Fibroblast of the aortic adventitia (primary cell): ENCODE results near the gene TMX4. TPM values are rescaled to one million over a fixed set of nuclear protein-coding genes. Genes with fewer than 3 reads are reported as not detected.
"Not testable (repeated sequence)": the region's sequence is repeated elsewhere in the genome, so short reads cannot be mapped to it uniquely, and the experiment has no call there.

Experiments used
- DNase-seq: peaks from one replicate; pipeline ENCODE4 v3.0.0-alpha.2; 2010; ENCODE audit warnings: low read depth
- H3K4me3 ChIP-seq: 2 replicates; pipeline ENCODE4 v1.5.1; 2011; ENCODE audit warnings: low read depth, mild to moderate bottlenecking, control low read depth, low read length, moderate library complexity
- CTCF ChIP-seq: IDR thresholded peaks from 2 replicates; pipeline ENCODE4 v1.5.1; 2011; ENCODE audit warnings: mild to moderate bottlenecking, low read length, control low read depth, inconsistent platforms; ENCODE audit not compliant: insufficient read depth
- total RNA-seq: library from RNA; depleted of rRNA; stranded (reverse); fragments of >200 nt; gene quantifications from 2 replicates; pipeline ENCODE4 v1.2.3, GENCODE V29; 2012; ENCODE audit warnings: low replicate concordance

The TMX4 gene
- total RNA-seq, 1 donor, result 54.6 TPM

GRCh38 chr20:7959484-7959883, 60.1 kb downstream of the TMX4 start:
- no peak for DNase-seq
- no peak overlapping the region for H3K4me3 ChIP-seq
- TF ChIP-seq CTCF, result no peak

- DNase-seq, H3K4me3 ChIP-seq: not testable (repeated sequence)
Observed at GRCh38 chr20:7956561-7956960, 63.0 kb downstream of the TMX4 start.

- DNase-seq, result no peak
- no peak for TF ChIP-seq CTCF
- no peak overlapping the region for H3K4me3 ChIP-seq
Observed at GRCh38 chr20:7950387-7950786, 69.2 kb downstream of the TMX4 start.

GRCh38 chr20:7943891-7944290, 75.7 kb downstream of the TMX4 start:
- DNase-seq, result no peak
- no peak overlapping the region for H3K4me3 ChIP-seq
- no peak for TF ChIP-seq CTCF

- DNase-seq, result no peak
- no peak for TF ChIP-seq CTCF
- H3K4me3 ChIP-seq, result no peak within 1 kb of the TSS
Observed at GRCh38 chr20:7940341-7940740, 79.2 kb downstream of the TMX4 start, which contains the start of gene HAO1. TSS of gene HAO1 (minus strand) at chr20:7940458. CDS start at chr20:7940422, 36 bp downstream.

- no peak overlapping the region for H3K4me3 ChIP-seq
- no peak for TF ChIP-seq CTCF
- DNase-seq, result no peak
Observed at GRCh38 chr20:7939663-7940062, 79.9 kb downstream of the TMX4 start.

- H3K4me3 ChIP-seq, result no peak overlapping the region
- DNase-seq, result peak; percentile 4
- no peak for TF ChIP-seq CTCF
Observed at GRCh38 chr20:7938058-7938457, 81.5 kb downstream of the TMX4 start.

GRCh38 chr20:7937328-7937727, 82.2 kb downstream of the TMX4 start:
- no peak for TF ChIP-seq CTCF
- DNase-seq, result no peak
- H3K4me3 ChIP-seq, result no peak overlapping the region
